ENCODE results near the gene GP2. TPM values are rescaled to one million over a fixed set of nuclear protein-coding genes. Genes with fewer than 3 reads are reported as not detected.

Gene GP2
- total and polyA plus RNA-seq, 2 of the 4 experiments (the other 2 are of a cell fraction) = not detected

- Histone ChIP-seq H2AK5ac (ENCODE audit: low read depth, low read length) (no peak overlapping the region), H3K27me3 (ENCODE audit: control insufficient read depth, insufficient read depth, low read length) (no peaks in the 10 kb centered on the region), H3K4me3 (ENCODE audit: insufficient read depth, low read depth, low read length) (no peak overlapping the region), H3K23ac (ENCODE audit: low read depth, low read length) (no peak overlapping the region), H4K5ac (ENCODE audit: low read depth, low read length) (no peak overlapping the region), H4K8ac (ENCODE audit: low read depth in 2 of 2, low read length in 2 of 2) (no peak overlapping the region), H3K9ac (ENCODE audit: low read depth, low read length) (no peak overlapping the region), H3K56ac (ENCODE audit: extremely low read depth, insufficient read depth, low read length) (no peak overlapping the region), H3K79me1 (ENCODE audit: low read depth in 1 of 2, low read length in 2 of 2) (no peaks in the 10 kb centered on the region), H4K91ac (ENCODE audit: insufficient read depth, low read depth, low read length) (no peak overlapping the region), H2BK5ac (ENCODE audit: low read depth, low read length, poor library complexity, severe bottlenecking) (no peak overlapping the region), H3K4ac (ENCODE audit: low read depth, low read length) (no peak overlapping the region), H2BK120ac (ENCODE audit: low read depth, low read length) (no peak overlapping the region), H4K20me1 (ENCODE audit: insufficient read depth, low read length) (no peaks in the 10 kb centered on the region), H3K36me3 (ENCODE audit: control insufficient read depth, insufficient read depth, low read length) (no peaks in the 10 kb centered on the region), H3K4me2 (ENCODE audit: low read depth, low read length) (no peak overlapping the region), H2AK9ac (replicated peaks; ENCODE audit: low read depth, low read length, poor library complexity) (no peak overlapping the region), H3K18ac (ENCODE audit: low read depth, low read length) (no peak overlapping the region), H3K27ac (ENCODE audit: insufficient read depth, low read length) (no peak overlapping the region), H3K9me3 (ENCODE audit: control insufficient read depth, insufficient read depth, low read length) (peaks cover 10% of the 10 kb centered on the region; the same call in 1 of the 2 replicates), H3K4me1 (ENCODE audit: control insufficient read depth, insufficient read depth, low read length) (no peaks in the 10 kb centered on the region), H3K9me1 (ENCODE audit: insufficient read depth, low read length) (no peaks in the 10 kb centered on the region), H2BK20ac (ENCODE audit: low read depth, low read length) (no peak overlapping the region), H3K14ac (replicated peaks; ENCODE audit: low read depth, low read length) (no peak overlapping the region), H2BK15ac (ENCODE audit: low read depth, low read length) (no peak overlapping the region), H2AFZ (replicated peaks; ENCODE audit: low read length, poor library complexity) (no peak overlapping the region)
- dilution Hi-C loops (cut with HindIII; ENCODE audit: low sequenced_read_pairs, unreplicated experiment) (no loop called here), in situ Hi-C loops (cut with MboI; ENCODE audit: low sequenced_read_pairs) (loop anchor here (25.0 kb wide), 1 partner anchor 187 kb away; no protein-coding TSS in a partner anchor), intact Hi-C loops (cut with micrococcal nuclease) (no loop called here)
- ChIA-PET POLR2A (ENCODE audit: unreplicated experiment) (no interaction called here), CTCF (interaction anchor here (0.6 kb wide), 1 partner anchor 262 kb away, joined by 3 read pairs; no protein-coding TSS in a partner anchor)
- 100% methylated on average over 1 of the region's 6 CpGs; no CpG with 5 or more reads in 1 of the 2 experiments for WGBS, 2 experiments (ENCODE audit: extremely low coverage in 2 of 2, insufficient read length in 1 of 2)
- ATAC-seq (ENCODE audit: low read depth) (no peak), DNase-seq (no peak)
- TF ChIP-seq MXI1 (IDR thresholded peaks at IDR 0.05; ENCODE audit: borderline replicate concordance, low read depth, low read length) (no peak), CHD1 (IDR thresholded peaks at IDR 0.05; ENCODE audit: low read depth, low read length) (no peak), CTCF (conservative IDR thresholded peaks at IDR 0.05; ENCODE audit: low read depth, low read length) (no peak), BHLHE40 (IDR thresholded peaks at IDR 0.05; ENCODE audit: low read depth, low read length) (no peak), POLR2A (IDR thresholded peaks at IDR 0.05; ENCODE audit: low read depth, low read length) (no peak), CEBPB (IDR thresholded peaks at IDR 0.05; ENCODE audit: low read depth, low read length) (no peak), FOS (IDR thresholded peaks at IDR 0.05; ENCODE audit: low read depth, low read length) (no peak), MAZ (IDR thresholded peaks at IDR 0.05; ENCODE audit: borderline replicate concordance, low read depth, low read length) (no peak), ELK1 (IDR thresholded peaks at IDR 0.05; ENCODE audit: borderline replicate concordance, low read depth, low read length) (no peak), SMC3 (IDR thresholded peaks at IDR 0.05; ENCODE audit: low read depth, low read length) (no peak), MAFK (IDR thresholded peaks at IDR 0.05; ENCODE audit: low read depth, low read length) (no peak), RFX5 (IDR thresholded peaks at IDR 0.05; ENCODE audit: low read depth, low read length) (no peak), USF2 (IDR thresholded peaks at IDR 0.05; ENCODE audit: low read depth, low read length) (no peak)
- BruUV-seq (replicated peaks) = no TSS peak
These were observed 22.3 kb upstream of the GP2 start for GRCh38 chr16:20349615-20350014.
